HG02852 (cell line): ENCODE results near the gene MCF2.
A peak's percentile ranks its signal among the peaks of the same experiment; 100 is the strongest.

Source experiments
- ATAC-seq: cut with Tn5 transposase; IDR thresholded peaks from one replicate; pipeline ENCODE4 v1.9.1; 2021; ENCODE audit warnings: mild to moderate bottlenecking, moderate library complexity; ENCODE audit not compliant: unreplicated experiment

MCF2 gene

GRCh38 chrX:139639253-139639652 is 68.7 kb downstream of the MCF2 start:
- ATAC-seq: no peak

GRCh38 chrX:139600105-139600504 is 107.9 kb downstream of the MCF2 start:
- no peak for ATAC-seq

- no peak for ATAC-seq
Measured at GRCh38 chrX:139596068-139596467, 111.9 kb downstream of the MCF2 start.

- ATAC-seq: no peak
Measured at GRCh38 chrX:139585613-139586012, 122.4 kb downstream of the MCF2 start.

GRCh38 chrX:139581068-139581467 is 126.9 kb downstream of the MCF2 start:
- no peak for ATAC-seq

GRCh38 chrX:139566981-139567380 is 141.0 kb downstream of the MCF2 start:
- ATAC-seq: no peak

- no peak for ATAC-seq
Measured at GRCh38 chrX:139563251-139563650, 144.7 kb downstream of the MCF2 start.

GRCh38 chrX:139560221-139560620 is 147.7 kb downstream of the MCF2 start:
- ATAC-seq: no peak

GRCh38 chrX:139559383-139560042 is 148.5 kb downstream of the MCF2 start:
- peak; percentile 86 for ATAC-seq

GRCh38 chrX:139554991-139555675 is 152.8 kb downstream of the MCF2 start:
- ATAC-seq: no peak

GRCh38 chrX:139554376-139554775 is 153.6 kb downstream of the MCF2 start:
- peak; percentile 23 for ATAC-seq

GRCh38 chrX:139544591-139544990 is 163.4 kb downstream of the MCF2 start:
- ATAC-seq: no peak

- ATAC-seq: no peak
Measured at GRCh38 chrX:139543920-139544319, 164.0 kb downstream of the MCF2 start.

- ATAC-seq: no peak
Measured at GRCh38 chrX:139542652-139543051, 165.3 kb downstream of the MCF2 start.

GRCh38 chrX:139538907-139539790 is 168.8 kb downstream of the MCF2 start:
- no peak for ATAC-seq

GRCh38 chrX:139533444-139533843 is 174.5 kb downstream of the MCF2 start:
- ATAC-seq: no peak

GRCh38 chrX:139532834-139533233 is 175.1 kb downstream of the MCF2 start:
- no peak for ATAC-seq
